ENCODE results near the gene RPA3. TPM values are rescaled to one million over a fixed set of nuclear protein-coding genes. Genes with fewer than 3 reads are reported as not detected.
A peak's percentile ranks its signal among the peaks of the same experiment; 100 is the strongest.

RPA3 gene
- total RNA-seq, 1 experiment from 2014 or later: 44.2 TPM

GRCh38 chr7:7731732-7732131 is 13.3 kb upstream of the RPA3 start:
- Mint-ChIP-seq H3K4me3 (ENCODE audit: unreplicated experiment) (no peak overlapping the region), H3K27ac (ENCODE audit: low read depth, unreplicated experiment) (no peak overlapping the region), H3K9me3 (ENCODE audit: unreplicated experiment) (no peaks in the 10 kb centered on the region), H3K36me3 (ENCODE audit: insufficient read depth, unreplicated experiment) (peaks cover 6% of the 10 kb centered on the region), H3K27me3 (ENCODE audit: insufficient read depth, unreplicated experiment) (no peaks in the 10 kb centered on the region), H3K4me1 (ENCODE audit: insufficient read depth, unreplicated experiment) (peaks cover 6% of the 10 kb centered on the region)
- POLR2A ChIA-PET: no interaction called here
- no TSS peak for BruUV-seq (replicated peaks)
- DNase-seq (ENCODE audit: unreplicated experiment): no peak
- TF ChIP-seq, protein P1, sequence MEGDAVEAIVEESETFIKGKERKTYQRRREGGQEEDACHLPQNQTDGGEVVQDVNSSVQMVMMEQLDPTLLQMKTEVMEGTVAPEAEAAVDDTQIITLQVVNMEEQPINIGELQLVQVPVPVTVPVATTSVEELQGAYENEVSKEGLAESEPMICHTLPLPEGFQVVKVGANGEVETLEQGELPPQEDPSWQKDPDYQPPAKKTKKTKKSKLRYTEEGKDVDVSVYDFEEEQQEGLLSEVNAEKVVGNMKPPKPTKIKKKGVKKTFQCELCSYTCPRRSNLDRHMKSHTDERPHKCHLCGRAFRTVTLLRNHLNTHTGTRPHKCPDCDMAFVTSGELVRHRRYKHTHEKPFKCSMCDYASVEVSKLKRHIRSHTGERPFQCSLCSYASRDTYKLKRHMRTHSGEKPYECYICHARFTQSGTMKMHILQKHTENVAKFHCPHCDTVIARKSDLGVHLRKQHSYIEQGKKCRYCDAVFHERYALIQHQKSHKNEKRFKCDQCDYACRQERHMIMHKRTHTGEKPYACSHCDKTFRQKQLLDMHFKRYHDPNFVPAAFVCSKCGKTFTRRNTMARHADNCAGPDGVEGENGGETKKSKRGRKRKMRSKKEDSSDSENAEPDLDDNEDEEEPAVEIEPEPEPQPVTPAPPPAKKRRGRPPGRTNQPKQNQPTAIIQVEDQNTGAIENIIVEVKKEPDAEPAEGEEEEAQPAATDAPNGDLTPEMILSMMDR (IDR thresholded peaks at IDR 0.05; ENCODE audit: unreplicated experiment): no peak
- intact Hi-C loops (cut with micrococcal nuclease): no loop called here
- CTCF ChIA-PET: no interaction called here

- Mint-ChIP-seq H3K4me3 (ENCODE audit: unreplicated experiment) (no peak overlapping the region), H3K27ac (ENCODE audit: low read depth, unreplicated experiment) (no peak overlapping the region), H3K27me3 (ENCODE audit: insufficient read depth, unreplicated experiment) (no peaks in the 10 kb centered on the region), H3K36me3 (ENCODE audit: insufficient read depth, unreplicated experiment) (peaks cover 11% of the 10 kb centered on the region), H3K4me1 (ENCODE audit: insufficient read depth, unreplicated experiment) (peaks cover 11% of the 10 kb centered on the region), H3K9me3 (ENCODE audit: unreplicated experiment) (no peaks in the 10 kb centered on the region)
- CTCF ChIA-PET: interaction anchor here (1.0 to 3.5 kb wide), 3 partner anchors 17 to 315 kb away, joined by 3 to 15 read pairs (median 4); no protein-coding TSS in a partner anchor
- BruUV-seq (replicated peaks): no TSS peak
- TF ChIP-seq, protein P1 (IDR thresholded peaks at IDR 0.05; ENCODE audit: unreplicated experiment): no peak
- POLR2A ChIA-PET: interaction anchor here (0.9 to 2.9 kb wide), 4 partner anchors 13 to 28 kb away, joined by 4 to 21 read pairs (median 4); no protein-coding TSS in a partner anchor
- no peak for DNase-seq (ENCODE audit: unreplicated experiment)
- intact Hi-C loops (cut with micrococcal nuclease): no loop called here
Observed at GRCh38 chr7:7720750-7721621, 2.6 kb upstream of the RPA3 start.

DNA sequence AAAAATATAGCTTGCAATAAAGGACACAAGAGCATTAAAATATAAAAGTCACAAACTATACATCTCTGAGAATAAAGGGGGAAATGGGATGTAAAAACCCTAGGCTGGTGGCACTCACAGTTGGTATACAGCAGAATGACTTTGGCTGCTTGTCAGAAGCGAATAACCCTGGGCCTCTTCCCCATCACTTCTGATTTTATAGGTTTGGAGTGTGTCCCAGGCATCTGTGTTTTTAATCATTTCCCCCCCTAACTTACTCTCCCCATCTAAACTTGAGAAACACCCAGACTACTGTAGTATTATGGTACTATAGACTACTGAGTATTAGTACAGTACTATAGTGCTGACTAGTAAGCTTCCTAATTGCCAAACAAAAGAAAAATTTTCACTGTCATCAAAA is 1.8 kb upstream of the RPA3 start:
- Mint-ChIP-seq H3K27ac (ENCODE audit: low read depth, unreplicated experiment) (peak overlapping the region; percentile 90), H3K27me3 (ENCODE audit: insufficient read depth, unreplicated experiment) (no peaks in the 10 kb centered on the region), H3K4me3 (ENCODE audit: unreplicated experiment) (no peak overlapping the region), H3K9me3 (ENCODE audit: unreplicated experiment) (no peaks in the 10 kb centered on the region), H3K36me3 (ENCODE audit: insufficient read depth, unreplicated experiment) (peaks cover 11% of the 10 kb centered on the region), H3K4me1 (ENCODE audit: insufficient read depth, unreplicated experiment) (peaks cover 18% of the 10 kb centered on the region)
- no peak for DNase-seq (ENCODE audit: unreplicated experiment)
- CTCF ChIA-PET: interaction anchor here (1.0 to 2.2 kb wide), 5 partner anchors 18 to 315 kb away, joined by 3 to 8 read pairs (median 4); no protein-coding TSS in a partner anchor
- TF ChIP-seq, protein P1 (IDR thresholded peaks at IDR 0.05; ENCODE audit: unreplicated experiment): no peak
- BruUV-seq (replicated peaks): no TSS peak
- POLR2A ChIA-PET: interaction anchor here (0.6 to 2.9 kb wide), 17 partner anchors 8 to 613 kb away, joined by 3 to 24 read pairs (median 4); partner anchors contain the start of genes GLCCI1 and UMAD1
- intact Hi-C loops (cut with micrococcal nuclease): no loop called here

DNA sequence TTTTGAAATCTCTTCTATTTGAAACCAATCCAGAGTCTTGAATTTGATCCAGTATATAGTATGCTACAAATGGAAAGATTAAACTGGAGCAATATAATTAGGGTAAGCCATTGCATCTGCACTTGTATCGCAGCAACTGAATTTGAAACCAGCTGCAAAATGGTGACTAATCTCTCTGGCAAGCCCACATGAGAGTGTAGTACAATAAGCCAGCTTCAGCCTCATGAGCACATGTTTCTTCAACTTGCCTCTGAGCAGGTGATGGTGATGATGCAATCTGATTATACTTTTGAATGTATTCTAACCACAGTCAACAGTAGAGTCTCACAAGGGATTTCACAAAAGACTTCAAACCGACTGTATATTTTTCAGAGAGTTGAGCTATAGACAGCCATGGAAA is 829 bp upstream of the RPA3 start:
- no TSS peak for BruUV-seq (replicated peaks)
- CTCF ChIA-PET: interaction anchor here (0.6 to 2.2 kb wide), 8 partner anchors 22 to 295 kb away, joined by 3 to 8 read pairs (median 4); no protein-coding TSS in a partner anchor
- TF ChIP-seq, protein P1 (IDR thresholded peaks at IDR 0.05; ENCODE audit: unreplicated experiment): no peak
- Mint-ChIP-seq H3K36me3 (ENCODE audit: insufficient read depth, unreplicated experiment) (peaks cover 11% of the 10 kb centered on the region), H3K4me3 (ENCODE audit: unreplicated experiment) (peak overlapping the region; percentile 55), H3K27me3 (ENCODE audit: insufficient read depth, unreplicated experiment) (no peaks in the 10 kb centered on the region), H3K9me3 (ENCODE audit: unreplicated experiment) (no peaks in the 10 kb centered on the region), H3K27ac (ENCODE audit: low read depth, unreplicated experiment) (peak overlapping the region; percentile 90), H3K4me1 (ENCODE audit: insufficient read depth, unreplicated experiment) (peaks cover 18% of the 10 kb centered on the region)
- intact Hi-C loops (cut with micrococcal nuclease): loop anchor here (1.0 kb wide), 1 partner anchor 249 kb away; the partner anchor contains the start of gene GLCCI1
- peak; percentile 96 for DNase-seq (ENCODE audit: unreplicated experiment)
- POLR2A ChIA-PET: interaction anchor here (0.5 to 2.9 kb wide), 31 partner anchors 9 to 619 kb away, joined by 3 to 24 read pairs (median 5); partner anchors contain the start of genes GLCCI1 and UMAD1

Data from MCF 10A (cell line).